A549 (cell line): ENCODE data around the gene TRIM37. TPM values are rescaled to one million over a fixed set of nuclear protein-coding genes. Genes with fewer than 3 reads are reported as not detected.

Source experiments
- ATAC-seq, 2 experiments: fragments of 200-7000 bp in 1 of 2; fragments of >200 bp in 1 of 2; cut with Nextera tagmentation in 1 of 2; cut with Tn5 transposase in 1 of 2; 3 replicates each; pipeline versions ENCODE4 v1.8.0 to v1.9.1; 2018 to 2020; ENCODE audit warnings: mild to moderate bottlenecking in 1 of 2, moderate library complexity in 1 of 2
- CTCF ChIA-PET: fragments of 300-600 bp; sonication (Branson Sonifier 250); formaldehyde crosslinking; extraction: SDS; loops from one replicate; lab custom pipeline; 2021; ENCODE audit warnings: antibody characterized with exemption, inconsistent platforms; lab: Yijun Ruan, JAX
- POLR2A ChIA-PET: fragments of 350-600 bp; formaldehyde crosslinking; extraction: SDS; loops from one replicate; lab custom pipeline; 2021; ENCODE audit warnings: antibody characterized with exemption, inconsistent platforms; lab: Yijun Ruan, JAX
- DNase-seq, 2 experiments: peaks; one replicate each; pipeline versions ENCODE4 v3.0.0 to v3.0.0-alpha.2; 2011 to 2016; ENCODE audit warnings: low read depth in 1 of 2, low spot score in 1 of 2
- FAIRE-seq: peaks from 2 replicates; lab custom pipeline; 2011; peaks lifted over from hg19 to GRCh38; lab: Jason Lieb, UNC
- H3K27ac ChIP-seq, 2 experiments: fragments of >200 bp; sonication (Bioruptor Twin); formaldehyde crosslinking; 3 replicates each; pipeline ENCODE4 v1.5.1; 2016 to 2017
- H3K4me1 ChIP-seq: fragments of >200 bp; sonication (Bioruptor Twin); formaldehyde crosslinking; 3 replicates; pipeline ENCODE4 v1.6.1; 2016
- H3K4me2 ChIP-seq: fragments of >200 bp; sonication (Bioruptor Twin); formaldehyde crosslinking; 3 replicates; pipeline ENCODE4 v1.6.1; 2016
- H3K4me3 ChIP-seq: fragments of >200 bp; sonication (Bioruptor Twin); formaldehyde crosslinking; 3 replicates; pipeline ENCODE4 v1.5.1; 2016
- H3K9me3 ChIP-seq: fragments of >200 bp; sonication (Bioruptor Twin); formaldehyde crosslinking; 3 replicates; pipeline ENCODE4 v1.6.1; 2016
- CBX8 ChIP-seq: fragments of 200-600 bp; sonication (generic); IDR thresholded peaks from 2 replicates; pipeline ENCODE4 v1.6.1; 2016
- CHD4 ChIP-seq: fragments of 200-600 bp; sonication (generic); IDR thresholded peaks from 2 replicates; pipeline ENCODE4 v1.6.1; 2016; ENCODE audit warnings: antibody characterized with exemption, mild to moderate bottlenecking, borderline replicate concordance
- EHF ChIP-seq: fragments of 250-450 bp; sonication (Bioruptor Pico); IDR thresholded peaks from 2 replicates; pipeline ENCODE4 v1.5.0; 2020; ENCODE audit warnings: mild to moderate bottlenecking
- ESRRA ChIP-seq: fragments of 150-350 bp; IDR thresholded peaks from 2 replicates; pipeline ENCODE4 v1.6.1; 2014; ENCODE audit warnings: mild to moderate bottlenecking, low read length, borderline replicate concordance
- FOSB ChIP-seq: fragments of 250-450 bp; sonication (Bioruptor Pico); IDR thresholded peaks from 2 replicates; pipeline ENCODE4 v1.5.0; 2020; ENCODE audit warnings: mild to moderate bottlenecking, moderate library complexity
- FOSL2 ChIP-seq, 2 experiments: fragments of 450-650 bp in 1 of 2; fragments of >200 bp in 1 of 2; sonication (Bioruptor Twin) in 1 of 2; formaldehyde crosslinking; IDR thresholded peaks; 2 replicates each; pipeline versions ENCODE4 v1.5.0 to v1.6.1; 2016 to 2020; ENCODE audit warnings: mild to moderate bottlenecking in 1 of 2, moderate library complexity in 1 of 2
- FOXS1 ChIP-seq: fragments of 250-450 bp; sonication (Bioruptor Pico); IDR thresholded peaks from 2 replicates; pipeline ENCODE4 v1.5.0; 2020; ENCODE audit warnings: mild to moderate bottlenecking, moderate library complexity
- GATA3 ChIP-seq: IDR thresholded peaks from 2 replicates; pipeline ENCODE4 v1.6.1; 2012; ENCODE audit warnings: borderline replicate concordance
- HDAC2 ChIP-seq: fragments of 200-600 bp; sonication (generic); IDR thresholded peaks from 2 replicates; pipeline ENCODE4 v1.6.1; 2016
- HEYL ChIP-seq: fragments of 250-450 bp; sonication (Bioruptor Pico); IDR thresholded peaks from 2 replicates; pipeline ENCODE4 v1.8.0; 2021; ENCODE audit warnings: mild to moderate bottlenecking, moderate library complexity
- KDM1A ChIP-seq: fragments of 200-600 bp; sonication (generic); IDR thresholded peaks from 2 replicates; pipeline ENCODE4 v1.6.1; 2016; ENCODE audit warnings: low read depth, mild to moderate bottlenecking
- KDM5A ChIP-seq: fragments of 200-600 bp; sonication (generic); IDR thresholded peaks from 2 replicates; pipeline ENCODE4 v1.6.1; 2016; ENCODE audit warnings: antibody characterized with exemption, mild to moderate bottlenecking
- MAFK ChIP-seq: fragments of 450-650 bp; IDR thresholded peaks from 2 replicates; pipeline ENCODE4 v1.6.1; 2014; ENCODE audit not compliant: partially characterized antibody
- NFE2L2 ChIP-seq: fragments of 150-350 bp; conservative IDR thresholded peaks from 2 replicates; pipeline ENCODE4 v1.6.1; 2014; ENCODE audit warnings: low read length
- PHF8 ChIP-seq: fragments of 200-600 bp; sonication (generic); IDR thresholded peaks from 2 replicates; pipeline ENCODE4 v1.6.1; 2016; ENCODE audit warnings: low read depth, mild to moderate bottlenecking, antibody characterized with exemption, moderate library complexity, borderline replicate concordance
- POLR2A ChIP-seq: IDR thresholded peaks from 2 replicates; pipeline ENCODE4 v1.6.1; 2012; ENCODE audit warnings: mild to moderate bottlenecking, low read length
- POLR2AphosphoS2 ChIP-seq: conservative IDR thresholded peaks from 2 replicates; pipeline ENCODE4 v1.6.1; 2012; ENCODE audit warnings: low read length, improper control_type of control experiment, inconsistent platforms
- RAD21 ChIP-seq, 2 experiments: fragments of >200 bp in 1 of 2; sonication (Bioruptor Twin) in 1 of 2; formaldehyde crosslinking in 1 of 2; IDR thresholded peaks in 1 of 2; conservative IDR thresholded peaks in 1 of 2; 2 replicates in 1 of 2; 3 replicates in 1 of 2; pipeline ENCODE4 v1.6.1; 2012 to 2018; ENCODE audit warnings: inconsistent platforms in 1 of 2
- RARB ChIP-seq: fragments of 250-450 bp; sonication (Bioruptor Pico); IDR thresholded peaks from 2 replicates; pipeline ENCODE4 v1.8.0; 2021; ENCODE audit warnings: mild to moderate bottlenecking, moderate library complexity
- RCOR1 ChIP-seq: fragments of 150-350 bp; IDR thresholded peaks from 2 replicates; pipeline ENCODE4 v1.6.1; 2014; ENCODE audit warnings: antibody characterized with exemption, low read length, low read depth
- RNF2 ChIP-seq: fragments of 200-600 bp; sonication (generic); IDR thresholded peaks from 2 replicates; pipeline ENCODE4 v1.6.1; 2016; ENCODE audit warnings: low read depth, mild to moderate bottlenecking, antibody characterized with exemption, moderate library complexity, borderline replicate concordance
- SMC3 ChIP-seq: fragments of >200 bp; sonication (Bioruptor Twin); formaldehyde crosslinking; IDR thresholded peaks from 3 replicates; pipeline ENCODE4 v1.6.1; 2018; ENCODE audit warnings: inconsistent platforms
- TFCP2L1 ChIP-seq: fragments of 250-450 bp; sonication (Bioruptor Pico); IDR thresholded peaks from 2 replicates; pipeline ENCODE4 v1.5.0; 2021; ENCODE audit warnings: mild to moderate bottlenecking
- ZNF302 ChIP-seq: fragments of 250-450 bp; sonication (Bioruptor Pico); IDR thresholded peaks from 2 replicates; pipeline ENCODE4 v1.9.0; 2021; ENCODE audit warnings: inconsistent platforms, mild to moderate bottlenecking, moderate library complexity
- WGBS: methylation state at CpG from one replicate; pipeline ENCODE4 v1.1.6; 2017; ENCODE audit errors: missing lambda C conversion rate; 5-methylcytosine and 5-hydroxymethylcytosine counted together
- polyA plus RNA-seq, 4 experiments: library from polyadenylated mRNA; depleted of rRNA in 3 of 4; stranded (reverse); fragments of >200 nt; fragmentation: RNase III in 1 of 4; extraction: RNeasy Plus Mini Kit Qiagen cat#74134 plus additional on column Dnase treatment in 1 of 4; gene quantifications; 2 replicates in 3 of 4; 3 replicates in 1 of 4; pipeline ENCODE4 v1.2.3, GENCODE V29; 2011 to 2017
- TF ChIP-seq, protein P1 (sequence below): IDR thresholded peaks from 2 replicates; pipeline ENCODE4 v1.6.1; 2012
- TF ChIP-seq, protein P2 (sequence below): IDR thresholded peaks from 2 replicates; pipeline ENCODE4 v1.6.1; 2012
- TF ChIP-seq, protein P3 (sequence below): fragments of >200 bp; sonication (Bioruptor Twin); formaldehyde crosslinking; IDR thresholded peaks from 2 replicates; pipeline ENCODE4 v1.6.1; 2016
- TF ChIP-seq, protein P4 (sequence below): fragments of >200 bp; sonication (Bioruptor Twin); formaldehyde crosslinking; IDR thresholded peaks from 3 replicates; pipeline ENCODE4 v1.6.1; 2016
- TF ChIP-seq, protein P5 (sequence below): fragments of 250-450 bp; sonication (Bioruptor Pico); IDR thresholded peaks from 2 replicates; pipeline ENCODE4 v1.5.0; 2020; ENCODE audit warnings: low read depth, mild to moderate bottlenecking, moderate library complexity
- TF ChIP-seq, protein P6 (sequence below): fragments of 450-650 bp; IDR thresholded peaks from 2 replicates; pipeline ENCODE4 v1.6.1; 2014; ENCODE audit warnings: antibody characterized with exemption
- TF ChIP-seq, protein P7 (sequence below): fragments of 150-350 bp; IDR thresholded peaks from 2 replicates; pipeline ENCODE4 v1.6.1; 2014; ENCODE audit warnings: low read depth, mild to moderate bottlenecking, low read length

TRIM37 gene
- polyA plus RNA-seq, 2 of the 4 experiments (the other 2 are of a cell fraction): 29.4 to 56.3 TPM

DNA sequence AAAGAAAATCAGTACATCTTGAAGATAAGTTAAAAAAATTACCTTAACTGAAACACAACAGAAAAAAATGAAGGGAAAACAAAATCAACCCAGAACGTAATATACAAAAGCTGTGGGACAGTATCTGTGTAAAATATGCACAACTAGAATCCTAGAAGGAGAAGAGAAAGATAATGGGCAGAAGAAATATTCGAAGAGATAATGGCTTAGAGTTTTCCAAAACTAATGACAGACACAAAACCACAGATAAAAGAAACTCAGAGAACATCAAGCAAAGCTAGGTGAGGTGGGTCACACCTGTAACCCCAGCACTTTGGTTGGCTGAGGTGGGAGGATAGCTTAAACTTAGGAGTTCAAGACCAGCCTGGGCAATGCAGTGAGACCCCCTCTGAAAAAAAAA lies 117.1 kb downstream of the TRIM37 start:
- ChIA-PET POLR2A (interaction anchor here (0.7 kb wide), 1 partner anchor 54 kb away, joined by 3 read pairs; no protein-coding TSS in a partner anchor), CTCF (interaction anchor here (1.1 to 2.6 kb wide), 2 partner anchors 13 to 278 kb away, joined by 3 to 10 read pairs; no protein-coding TSS in a partner anchor)
- FAIRE-seq: no peak
- ATAC-seq: no peak
- DNase-seq: no peak
- Histone ChIP-seq H3K27ac (no peak overlapping the region), H3K9me3 (no peaks in the 10 kb centered on the region), H3K4me2 (no peak overlapping the region), H3K4me1 (peaks cover 12% of the 10 kb centered on the region; the same call in 2 of the 3 replicates), H3K4me3 (no peak overlapping the region)
- no peak for TF ChIP-seq RARB
- no peak for TF ChIP-seq KDM5A
- TF ChIP-seq, protein P1, sequence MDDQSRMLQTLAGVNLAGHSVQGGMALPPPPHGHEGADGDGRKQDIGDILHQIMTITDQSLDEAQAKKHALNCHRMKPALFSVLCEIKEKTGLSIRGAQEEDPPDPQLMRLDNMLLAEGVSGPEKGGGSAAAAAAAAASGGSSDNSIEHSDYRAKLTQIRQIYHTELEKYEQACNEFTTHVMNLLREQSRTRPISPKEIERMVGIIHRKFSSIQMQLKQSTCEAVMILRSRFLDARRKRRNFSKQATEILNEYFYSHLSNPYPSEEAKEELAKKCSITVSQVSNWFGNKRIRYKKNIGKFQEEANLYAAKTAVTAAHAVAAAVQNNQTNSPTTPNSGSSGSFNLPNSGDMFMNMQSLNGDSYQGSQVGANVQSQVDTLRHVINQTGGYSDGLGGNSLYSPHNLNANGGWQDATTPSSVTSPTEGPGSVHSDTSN: no peak
- no peak for TF ChIP-seq GATA3
- TF ChIP-seq FOXS1: no peak
- TF ChIP-seq CBX8: no peak
- TF ChIP-seq NFE2L2: no peak
- TF ChIP-seq ESRRA: no peak
- no peak for TF ChIP-seq KDM1A
- TF ChIP-seq CHD4: no peak
- no peak for TF ChIP-seq EHF (CRISPR knock-in tag)
- 87% methylated on average over 2 of the region's 2 CpGs for WGBS

DNA sequence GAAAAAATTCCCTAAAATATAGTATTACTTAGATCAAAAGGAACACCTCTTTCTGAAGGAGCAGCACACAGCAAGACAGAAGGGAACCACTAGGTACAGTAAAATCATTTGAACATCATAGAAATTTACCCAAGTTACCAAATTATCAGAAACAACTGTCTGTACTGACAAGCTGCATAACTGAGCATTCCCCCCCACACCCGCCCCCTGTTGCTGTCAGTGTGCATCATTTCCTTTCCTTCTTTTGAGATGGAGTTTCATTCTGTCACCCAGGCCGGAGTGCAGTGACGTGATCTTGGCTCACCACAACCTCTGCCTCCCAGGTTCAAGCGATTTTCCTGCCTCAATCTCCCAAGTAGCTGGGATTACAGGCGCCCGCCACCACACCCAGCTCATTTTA lies 120.7 kb downstream of the TRIM37 start:
- no peaks in the 10 kb centered on the region for H3K4me1 ChIP-seq
- H3K4me3 ChIP-seq: no peak overlapping the region
- no peaks in the 10 kb centered on the region for H3K9me3 ChIP-seq
- 94% methylated on average over 6 of the region's 6 CpGs for WGBS
- TF ChIP-seq FOSL2 (IDR thresholded peaks at IDR 0.05) (no peak), FOSL2 (CRISPR knock-in tag; IDR thresholded peaks at IDR 0.05) (no peak), HDAC2 (no peak), SMC3 (no peak), ZNF302 (CRISPR knock-in tag) (no peak), CHD4 (no peak), FOSB (CRISPR knock-in tag) (no peak), HEYL (CRISPR knock-in tag) (no peak), RNF2 (no peak), FOXS1 (no peak), POLR2AphosphoS2 (no peak)
- TF ChIP-seq, protein P2, sequence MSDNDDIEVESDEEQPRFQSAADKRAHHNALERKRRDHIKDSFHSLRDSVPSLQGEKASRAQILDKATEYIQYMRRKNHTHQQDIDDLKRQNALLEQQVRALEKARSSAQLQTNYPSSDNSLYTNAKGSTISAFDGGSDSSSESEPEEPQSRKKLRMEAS: no peak
- TF ChIP-seq, protein P3, sequence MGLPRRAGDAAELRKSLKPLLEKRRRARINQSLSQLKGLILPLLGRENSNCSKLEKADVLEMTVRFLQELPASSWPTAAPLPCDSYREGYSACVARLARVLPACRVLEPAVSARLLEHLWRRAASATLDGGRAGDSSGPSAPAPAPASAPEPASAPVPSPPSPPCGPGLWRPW: no peak
- TF ChIP-seq, protein P4, sequence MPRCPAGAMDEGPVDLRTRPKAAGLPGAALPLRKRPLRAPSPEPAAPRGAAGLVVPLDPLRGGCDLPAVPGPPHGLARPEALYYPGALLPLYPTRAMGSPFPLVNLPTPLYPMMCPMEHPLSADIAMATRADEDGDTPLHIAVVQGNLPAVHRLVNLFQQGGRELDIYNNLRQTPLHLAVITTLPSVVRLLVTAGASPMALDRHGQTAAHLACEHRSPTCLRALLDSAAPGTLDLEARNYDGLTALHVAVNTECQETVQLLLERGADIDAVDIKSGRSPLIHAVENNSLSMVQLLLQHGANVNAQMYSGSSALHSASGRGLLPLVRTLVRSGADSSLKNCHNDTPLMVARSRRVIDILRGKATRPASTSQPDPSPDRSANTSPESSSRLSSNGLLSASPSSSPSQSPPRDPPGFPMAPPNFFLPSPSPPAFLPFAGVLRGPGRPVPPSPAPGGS: no peak
- H3K4me2 ChIP-seq: no peak overlapping the region
- no peak for DNase-seq
- FAIRE-seq: no peak
- ChIA-PET CTCF (no interaction called here), POLR2A (no interaction called here)
- H3K27ac ChIP-seq: no peak overlapping the region
- ATAC-seq: no peak

DNA sequence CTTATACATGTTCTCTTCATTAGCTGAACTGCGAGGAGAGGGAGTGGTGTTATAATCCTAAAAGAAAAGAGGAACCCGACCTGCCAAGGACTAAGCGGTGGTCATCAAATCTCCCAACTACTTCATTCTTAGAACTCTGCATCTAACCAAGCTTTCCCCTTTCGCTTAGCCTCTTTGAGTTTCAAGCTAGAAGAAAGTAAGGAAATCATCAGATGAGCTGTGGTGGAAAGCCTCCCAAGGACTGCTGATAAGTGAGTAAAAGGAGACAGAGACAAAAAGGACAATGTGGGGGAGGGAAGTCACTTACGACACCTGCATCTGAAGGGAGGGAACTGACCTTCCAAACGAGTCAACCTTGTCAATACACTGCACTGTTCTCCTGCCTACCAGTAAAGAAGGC lies 121.3 kb downstream of the TRIM37 start:
- Histone ChIP-seq H3K9me3 (no peaks in the 10 kb centered on the region), H3K4me1 (no peaks in the 10 kb centered on the region), H3K27ac (no peak overlapping the region), H3K4me2 (no peak overlapping the region), H3K4me3 (no peak overlapping the region)
- no peak for FAIRE-seq
- CTCF ChIA-PET: interaction anchor here (0.6 kb wide), 2 partner anchors 19 to 397 kb away, joined by 3 read pairs; no protein-coding TSS in a partner anchor
- 82% methylated on average over 6 of the region's 6 CpGs for WGBS
- no peak for ATAC-seq
- POLR2A ChIA-PET: no interaction called here
- DNase-seq: no peak
- TF ChIP-seq POLR2A (no peak), PHF8 (no peak), MAFK (no peak), RARB (no peak), EHF (CRISPR knock-in tag) (no peak), CHD4 (no peak), HDAC2 (no peak), RAD21 (conservative IDR thresholded peaks at IDR 0.05 in 1 of 2, IDR thresholded peaks at IDR 0.05 in 1 of 2) (no peak), RCOR1 (no peak), TFCP2L1 (CRISPR knock-in tag) (no peak)
- TF ChIP-seq, protein P5, sequence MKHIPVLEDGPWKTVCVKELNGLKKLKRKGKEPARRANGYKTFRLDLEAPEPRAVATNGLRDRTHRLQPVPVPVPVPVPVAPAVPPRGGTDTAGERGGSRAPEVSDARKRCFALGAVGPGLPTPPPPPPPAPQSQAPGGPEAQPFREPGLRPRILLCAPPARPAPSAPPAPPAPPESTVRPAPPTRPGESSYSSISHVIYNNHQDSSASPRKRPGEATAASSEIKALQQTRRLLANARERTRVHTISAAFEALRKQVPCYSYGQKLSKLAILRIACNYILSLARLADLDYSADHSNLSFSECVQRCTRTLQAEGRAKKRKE (CRISPR knock-in tag): no peak
- TF ChIP-seq, protein P6, sequence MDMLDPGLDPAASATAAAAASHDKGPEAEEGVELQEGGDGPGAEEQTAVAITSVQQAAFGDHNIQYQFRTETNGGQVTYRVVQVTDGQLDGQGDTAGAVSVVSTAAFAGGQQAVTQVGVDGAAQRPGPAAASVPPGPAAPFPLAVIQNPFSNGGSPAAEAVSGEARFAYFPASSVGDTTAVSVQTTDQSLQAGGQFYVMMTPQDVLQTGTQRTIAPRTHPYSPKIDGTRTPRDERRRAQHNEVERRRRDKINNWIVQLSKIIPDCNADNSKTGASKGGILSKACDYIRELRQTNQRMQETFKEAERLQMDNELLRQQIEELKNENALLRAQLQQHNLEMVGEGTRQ: no peak
- TF ChIP-seq, protein P7, sequence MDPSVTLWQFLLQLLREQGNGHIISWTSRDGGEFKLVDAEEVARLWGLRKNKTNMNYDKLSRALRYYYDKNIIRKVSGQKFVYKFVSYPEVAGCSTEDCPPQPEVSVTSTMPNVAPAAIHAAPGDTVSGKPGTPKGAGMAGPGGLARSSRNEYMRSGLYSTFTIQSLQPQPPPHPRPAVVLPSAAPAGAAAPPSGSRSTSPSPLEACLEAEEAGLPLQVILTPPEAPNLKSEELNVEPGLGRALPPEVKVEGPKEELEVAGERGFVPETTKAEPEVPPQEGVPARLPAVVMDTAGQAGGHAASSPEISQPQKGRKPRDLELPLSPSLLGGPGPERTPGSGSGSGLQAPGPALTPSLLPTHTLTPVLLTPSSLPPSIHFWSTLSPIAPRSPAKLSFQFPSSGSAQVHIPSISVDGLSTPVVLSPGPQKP: no peak
